HepG2 (cell line): ENCODE measurements around the gene CLBA1. TPM values are rescaled to one million over a fixed set of nuclear protein-coding genes. Genes with fewer than 3 reads are reported as not detected.
A peak's percentile ranks its signal among the peaks of the same experiment; 100 is the strongest.

Experiments
- AHR ChIP-seq: IDR thresholded peaks from 2 replicates; pipeline ENCODE4 v1.6.1; 2018; ENCODE audit warnings: missing genetic modification reagents, missing compliant biosample characterization
- ATAD3A ChIP-seq: sonication (generic); formaldehyde crosslinking; IDR thresholded peaks from 2 replicates; pipeline ENCODE4 v1.4.0; 2020; ENCODE audit warnings: missing genetic modification reagents
- CHCHD3 ChIP-seq: sonication (generic); formaldehyde crosslinking; IDR thresholded peaks from 2 replicates; pipeline ENCODE4 v1.8.0; 2022; ENCODE audit warnings: mild to moderate bottlenecking, missing genetic modification reagents, moderate library complexity
- DMTF1 ChIP-seq: sonication (generic); formaldehyde crosslinking; IDR thresholded peaks from 2 replicates; pipeline ENCODE4 v1.4.0; 2020; ENCODE audit warnings: mild to moderate bottlenecking, missing genetic modification reagents
- E2F5 ChIP-seq: sonication (generic); formaldehyde crosslinking; conservative IDR thresholded peaks from 2 replicates; pipeline ENCODE4 v1.4.0; 2020; ENCODE audit warnings: missing genetic modification reagents
- EHMT2 ChIP-seq: fragments of 200-600 bp; sonication (generic); IDR thresholded peaks from 2 replicates; pipeline ENCODE4 v1.7.0; 2017; ENCODE audit warnings: antibody characterized with exemption, low read depth, low read length, borderline replicate concordance
- KLF11 ChIP-seq: IDR thresholded peaks from 2 replicates; pipeline ENCODE4 v1.6.1; 2016; ENCODE audit warnings: missing compliant biosample characterization
- MTF2 ChIP-seq: sonication (generic); formaldehyde crosslinking; IDR thresholded peaks from 2 replicates; pipeline ENCODE4 v1.5.0; 2020; ENCODE audit warnings: missing genetic modification reagents, borderline replicate concordance
- MXD4 ChIP-seq: IDR thresholded peaks from 2 replicates; pipeline ENCODE4 v1.6.1; 2016; ENCODE audit warnings: mild to moderate bottlenecking, missing biosample characterization, missing genetic modification reagents
- NBN ChIP-seq: fragments of 450-650 bp; conservative IDR thresholded peaks from 2 replicates; pipeline ENCODE4 v1.6.1; 2017
- NCOA5 ChIP-seq: sonication (generic); formaldehyde crosslinking; IDR thresholded peaks from 2 replicates; pipeline ENCODE4 v1.4.0; 2020; ENCODE audit warnings: missing genetic modification reagents
- NFE2L2 ChIP-seq: fragments of 150-350 bp; IDR thresholded peaks from 2 replicates; pipeline ENCODE4 v1.6.1; 2014; ENCODE audit warnings: low read length
- POLR2G ChIP-seq: fragments of 200-400 bp; formaldehyde crosslinking; IDR thresholded peaks from 2 replicates; pipeline ENCODE4 v1.6.1; 2018; ENCODE audit warnings: mild to moderate bottlenecking, low read depth, low read length, moderate library complexity
- PRDM10 ChIP-seq: sonication (generic); formaldehyde crosslinking; IDR thresholded peaks from 2 replicates; pipeline ENCODE4 v1.4.0; 2020; ENCODE audit warnings: low read depth, missing genetic modification reagents
- PRMT3 ChIP-seq: sonication (generic); formaldehyde crosslinking; IDR thresholded peaks from 2 replicates; pipeline ENCODE4 v1.8.1; 2022; ENCODE audit warnings: low read depth, mild to moderate bottlenecking, moderate library complexity, missing genetic modification reagents, borderline replicate concordance
- PTBP1 ChIP-seq: fragments of 200-400 bp; formaldehyde crosslinking; IDR thresholded peaks from 2 replicates; pipeline ENCODE4 v1.6.1; 2018; ENCODE audit warnings: low read length, low read depth; ENCODE audit not compliant: poor library complexity, severe bottlenecking
- RAD21 ChIP-seq: fragments of 450-650 bp; formaldehyde crosslinking; IDR thresholded peaks from 2 replicates; pipeline ENCODE4 v1.5.0; 2020; ENCODE audit warnings: mild to moderate bottlenecking
- SP5 ChIP-seq: IDR thresholded peaks from 2 replicates; pipeline ENCODE4 v1.6.1; 2016; ENCODE audit warnings: low read depth, borderline replicate concordance
- SPEN ChIP-seq: sonication (generic); formaldehyde crosslinking; IDR thresholded peaks from 2 replicates; pipeline ENCODE4 v1.5.1; 2020; ENCODE audit warnings: low read depth, mild to moderate bottlenecking, missing genetic modification reagents
- ZBTB1 ChIP-seq: sonication (generic); formaldehyde crosslinking; IDR thresholded peaks from 2 replicates; pipeline ENCODE4 v1.4.0; 2020; ENCODE audit warnings: missing genetic modification reagents, borderline replicate concordance
- ZFP62 ChIP-seq: sonication (generic); formaldehyde crosslinking; IDR thresholded peaks from 2 replicates; pipeline ENCODE4 v1.4.0; 2020; ENCODE audit warnings: missing genetic modification reagents
- ZNF557 ChIP-seq: sonication (generic); formaldehyde crosslinking; IDR thresholded peaks from 2 replicates; pipeline ENCODE4 v1.4.0; 2020; ENCODE audit warnings: missing genetic modification reagents
- ZNF713 ChIP-seq: sonication (generic); formaldehyde crosslinking; IDR thresholded peaks from 2 replicates; pipeline ENCODE4 v1.4.0; 2020; ENCODE audit warnings: mild to moderate bottlenecking, missing genetic modification reagents
- ZNF761 ChIP-seq: sonication (generic); formaldehyde crosslinking; conservative IDR thresholded peaks from 2 replicates; pipeline ENCODE4 v1.4.0; 2020; ENCODE audit warnings: mild to moderate bottlenecking, missing genetic modification reagents
- polyA plus RNA-seq, 8 experiments: library from polyadenylated mRNA; depleted of rRNA in 3 of 8; stranded (reverse) in 7 of 8; unstranded in 1 of 8; fragments of >200 nt; fragmentation: Illumina TruSeq in 4 of 8; extraction: Trizol in 4 of 8; gene quantifications; 2 replicates each; pipeline versions ENCODE4 v1.2.1 to v1.2.3, GENCODE V29; 2011 to 2016; ENCODE audit warnings: low read depth in 4 of 8, missing spikeins in 1 of 8, mixed read lengths in 1 of 8; ENCODE audit not compliant: insufficient read depth in 1 of 8
- total RNA-seq, 5 experiments: library from RNA; depleted of rRNA; stranded (reverse); fragments of >200 nt; fragmentation: Illumina TruSeq; extraction: Trizol; gene quantifications; 2 replicates each; pipeline ENCODE4 v1.2.3, GENCODE V29; 2016; ENCODE audit warnings: low read depth in 1 of 5
- TF ChIP-seq, protein P1 (sequence below): IDR thresholded peaks from 2 replicates; pipeline ENCODE4 v1.6.1; 2016

The CLBA1 gene
- total and polyA plus RNA-seq, 2 of the 13 experiments (the other 11 are each of a cell fraction or from before 2014, with no cell fraction given) = 1.2 to 1.4 TPM

GRCh38 chr14:104976198-104977007, 9.2 kb upstream of the CLBA1 start (continued):
- TF ChIP-seq E2F5 (no peak), ZNF557 (CRISPR knock-in tag) (no peak), ZBTB1 (CRISPR knock-in tag) (no peak), PRDM10 (CRISPR knock-in tag) (no peak), KLF11 (CRISPR knock-in tag) (no peak), ATAD3A (CRISPR knock-in tag) (no peak), SPEN (CRISPR knock-in tag) (no peak), CHCHD3 (no peak), AHR (CRISPR knock-in tag) (no peak), PRMT3 (CRISPR knock-in tag) (no peak), DMTF1 (CRISPR knock-in tag) (no peak), NFE2L2 (no peak), ZFP62 (CRISPR knock-in tag) (no peak), EHMT2 (no peak), MTF2 (CRISPR knock-in tag) (no peak; the same call in 1 of the 2 replicates), RAD21 (peak; percentile 96), PTBP1 (no peak), ZNF713 (CRISPR knock-in tag) (no peak), POLR2G (no peak), ZNF761 (CRISPR knock-in tag) (no peak), NBN (no peak), NCOA5 (CRISPR knock-in tag) (no peak), SP5 (CRISPR knock-in tag) (no peak), MXD4 (CRISPR knock-in tag) (no peak)
- TF ChIP-seq, protein P1, sequence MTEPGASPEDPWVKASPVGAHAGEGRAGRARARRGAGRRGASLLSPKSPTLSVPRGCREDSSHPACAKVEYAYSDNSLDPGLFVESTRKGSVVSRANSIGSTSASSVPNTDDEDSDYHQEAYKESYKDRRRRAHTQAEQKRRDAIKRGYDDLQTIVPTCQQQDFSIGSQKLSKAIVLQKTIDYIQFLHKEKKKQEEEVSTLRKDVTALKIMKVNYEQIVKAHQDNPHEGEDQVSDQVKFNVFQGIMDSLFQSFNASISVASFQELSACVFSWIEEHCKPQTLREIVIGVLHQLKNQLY (CRISPR knock-in tag) = no peak
